GM23248 (cell line): ENCODE data around the gene PACSIN3.

Experiments used
- EZH2 ChIP-seq: fragments of 200-600 bp; sonication (generic); IDR thresholded peaks from 2 replicates; pipeline ENCODE4 v1.6.1; 2018; ENCODE audit warnings: antibody characterized with exemption, mild to moderate bottlenecking; ENCODE audit not compliant: insufficient read depth, poor library complexity, severe bottlenecking
- EZH2phosphoT487 ChIP-seq: fragments of 200-600 bp; sonication (generic); IDR thresholded peaks from 2 replicates; pipeline ENCODE4 v1.6.1; 2018; ENCODE audit warnings: antibody characterized with exemption, moderate library complexity, mild to moderate bottlenecking, low read depth; ENCODE audit not compliant: insufficient read depth

DNA sequence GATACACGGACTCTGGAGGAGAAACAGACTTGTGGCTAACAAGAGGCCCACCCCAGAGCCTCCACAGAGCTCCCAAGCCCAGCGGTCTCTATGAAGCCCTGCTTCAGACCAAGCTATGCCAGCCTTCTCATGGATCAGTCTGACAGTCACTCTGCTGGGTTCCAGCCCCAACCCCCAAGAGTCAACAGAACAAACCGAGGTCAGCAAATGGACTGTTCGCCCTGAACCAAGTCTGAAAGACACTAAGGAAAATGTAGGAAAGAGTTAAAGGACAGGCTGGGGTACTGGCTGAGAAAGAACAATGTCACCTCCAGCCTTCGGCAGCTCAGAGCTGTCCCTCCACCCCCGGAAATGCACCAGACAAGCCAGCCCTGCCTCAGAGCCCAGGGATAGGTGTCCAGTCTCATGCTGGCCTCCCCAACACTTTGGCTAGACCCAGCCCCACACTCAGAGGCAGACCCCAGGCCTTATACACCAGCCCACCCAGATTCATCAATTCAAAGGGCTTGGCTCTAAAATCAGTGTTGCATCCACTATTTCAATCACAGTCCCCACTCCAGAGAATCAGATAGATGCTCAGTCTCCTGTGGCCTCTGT lies 13.4 kb downstream of the PACSIN3 start:
- no peak for TF ChIP-seq EZH2
- TF ChIP-seq EZH2phosphoT487, result no peak
